SK-MEL-5 (cell line): ENCODE results near the gene FAM151A. TPM values are rescaled to one million over a fixed set of nuclear protein-coding genes. Genes with fewer than 3 reads are reported as not detected.

Source experiments
- DNase-seq: peaks from one replicate; pipeline ENCODE4 v3.0.0-alpha.2; 2016; ENCODE audit warnings: low read depth, low spot score
- in situ Hi-C: cut with HindIII; loops from 2 replicates; pipeline ENCODE4 v1.10.0; 2016; ENCODE audit warnings: low sequenced_read_pairs, high pct_unique_total_duplicates, low pct_unique_long_range_greater_than_20kb
- polyA plus RNA-seq, 2 experiments: library from polyadenylated mRNA; depleted of rRNA; stranded (reverse); fragments of >200 nt; gene quantifications; 2 replicates each; pipeline ENCODE4 v1.2.3, GENCODE V29; 2015
- total RNA-seq: library from RNA; depleted of rRNA; stranded (reverse); fragments of >200 nt; shearing (Covaris generic); gene quantifications from 2 replicates; pipeline ENCODE4 v1.2.3, GENCODE V29; 2014; rRNA removed

Gene FAM151A
- total RNA-seq = not detected in 2 replicates
- not detected in 2 replicates for polyA plus RNA-seq (2015; cell fraction: cytosol; rRNA removed)
- polyA plus RNA-seq (2015; cell fraction: nucleus; rRNA removed) = not detected in 2 replicates

- in situ Hi-C loops = no loop called here
- DNase-seq = no peak
Measured at GRCh38 chr1:54623216-54624007, at the start of gene FAM151A. TSS of gene FAM151A (minus strand) at chr1:54623525. CDS start at chr1:54623395, 130 bp downstream.

GRCh38 chr1:54671985-54672608 is 48.8 kb upstream of the FAM151A start:
- in situ Hi-C loops = no loop called here
- DNase-seq = peak; percentile 64

- in situ Hi-C loops = no loop called here
- no peak for DNase-seq
Measured at GRCh38 chr1:54668567-54668966, 45.2 kb upstream of the FAM151A start.

GRCh38 chr1:54667797-54668196 is 44.5 kb upstream of the FAM151A start:
- in situ Hi-C loops = no loop called here
- DNase-seq = no peak

GRCh38 chr1:54666333-54666732 is 43.0 kb upstream of the FAM151A start:
- no peak for DNase-seq
- in situ Hi-C loops = no loop called here

- no peak for DNase-seq
- in situ Hi-C loops = no loop called here
Measured at GRCh38 chr1:54665852-54666251, 42.5 kb upstream of the FAM151A start.

GRCh38 chr1:54664364-54664763 is 41.0 kb upstream of the FAM151A start:
- in situ Hi-C loops = no loop called here
- DNase-seq = no peak

- peak; percentile 9 for DNase-seq
- in situ Hi-C loops = no loop called here
Measured at GRCh38 chr1:54663725-54664124, 40.4 kb upstream of the FAM151A start.

- in situ Hi-C loops = no loop called here
- no peak for DNase-seq
Measured at GRCh38 chr1:54658164-54658913, 35.0 kb upstream of the FAM151A start.

- in situ Hi-C loops = no loop called here
- DNase-seq = no peak
Measured at GRCh38 chr1:54653036-54653435, 29.7 kb upstream of the FAM151A start.

- no peak for DNase-seq
- in situ Hi-C loops = no loop called here
Measured at GRCh38 chr1:54652168-54652567, 28.8 kb upstream of the FAM151A start.

- in situ Hi-C loops = no loop called here
- no peak for DNase-seq
Measured at GRCh38 chr1:54651608-54652007, 28.3 kb upstream of the FAM151A start.

- in situ Hi-C loops = no loop called here
- no peak for DNase-seq
Measured at GRCh38 chr1:54650417-54650816, 27.1 kb upstream of the FAM151A start.

GRCh38 chr1:54649921-54650320 is 26.6 kb upstream of the FAM151A start:
- in situ Hi-C loops = no loop called here
- no peak for DNase-seq

GRCh38 chr1:54649130-54649898 is 26.0 kb upstream of the FAM151A start:
- DNase-seq = no peak
- in situ Hi-C loops = no loop called here

- no peak for DNase-seq
- in situ Hi-C loops = no loop called here
Measured at GRCh38 chr1:54645806-54646676, 22.7 kb upstream of the FAM151A start.

- DNase-seq = no peak
- in situ Hi-C loops = no loop called here
Measured at GRCh38 chr1:54643736-54644135, 20.4 kb upstream of the FAM151A start.
